HG03103 (cell line): ENCODE results near the gene STXBP2.

Source experiments
- ATAC-seq: cut with Tn5 transposase; IDR thresholded peaks from one replicate; pipeline ENCODE4 v1.9.1; 2021; ENCODE audit warnings: low read depth; ENCODE audit not compliant: unreplicated experiment

Gene STXBP2

GRCh38 chr19:7648265-7649014, 11.5 kb downstream of the STXBP2 start:
- ATAC-seq, result no peak

GRCh38 chr19:7650148-7650547, 13.2 kb downstream of the STXBP2 start:
- no peak for ATAC-seq

GRCh38 chr19:7652061-7652641, 15.2 kb downstream of the STXBP2 start:
- ATAC-seq, result no peak

- no peak for ATAC-seq
Observed at GRCh38 chr19:7654401-7654800, 17.5 kb downstream of the STXBP2 start.

- ATAC-seq, result no peak
Observed at GRCh38 chr19:7655581-7655980, 18.7 kb downstream of the STXBP2 start.

GRCh38 chr19:7657131-7657751, 20.3 kb downstream of the STXBP2 start:
- no peak for ATAC-seq

GRCh38 chr19:7658219-7658686, 21.3 kb downstream of the STXBP2 start:
- ATAC-seq, result no peak

- no peak for ATAC-seq
Observed at GRCh38 chr19:7661744-7662538, 25.0 kb downstream of the STXBP2 start.

GRCh38 chr19:7662657-7663056, 25.7 kb downstream of the STXBP2 start:
- no peak for ATAC-seq

- no peak for ATAC-seq
Observed at GRCh38 chr19:7663706-7664105, 26.8 kb downstream of the STXBP2 start.

- ATAC-seq, result no peak
Observed at GRCh38 chr19:7665076-7665475, 28.2 kb downstream of the STXBP2 start.

- ATAC-seq, result no peak
Observed at GRCh38 chr19:7668842-7669241, 31.9 kb downstream of the STXBP2 start, which contains the start of gene RETN. Gene RETN, plus strand, starts transcription at chr19:7669049. Its CDS starts 278 bp downstream, at chr19:7669327.

GRCh38 chr19:7669641-7670040, 32.7 kb downstream of the STXBP2 start:
- no peak for ATAC-seq

GRCh38 chr19:7670150-7670783, 33.4 kb downstream of the STXBP2 start:
- no peak for ATAC-seq

GRCh38 chr19:7670790-7671189, 33.9 kb downstream of the STXBP2 start:
- no peak for ATAC-seq

GRCh38 chr19:7672522-7672921, 35.6 kb downstream of the STXBP2 start:
- no peak for ATAC-seq

- ATAC-seq, result no peak
Observed at GRCh38 chr19:7674010-7675005, 37.4 kb downstream of the STXBP2 start.

GRCh38 chr19:7676376-7676775, 39.5 kb downstream of the STXBP2 start:
- ATAC-seq, result no peak

GRCh38 chr19:7676854-7677253, 39.9 kb downstream of the STXBP2 start, which contains the start of gene MCEMP1:
Gene MCEMP1, plus strand, starts transcription at chr19:7677090. Its CDS starts 31 bp downstream, at chr19:7677121.
- ATAC-seq, result no peak
